HS-5 (cell line): ENCODE data around the gene MAN1C1.
"Not testable (repeated sequence)": the region's sequence is repeated elsewhere in the genome, so short reads cannot be mapped to it uniquely, and the experiment has no call there.

ENCODE experiments used
- DNase-seq: peaks from one replicate; pipeline ENCODE4 v3.0.0-alpha.2; 2012; ENCODE audit warnings: low read depth

Gene MAN1C1

DNA sequence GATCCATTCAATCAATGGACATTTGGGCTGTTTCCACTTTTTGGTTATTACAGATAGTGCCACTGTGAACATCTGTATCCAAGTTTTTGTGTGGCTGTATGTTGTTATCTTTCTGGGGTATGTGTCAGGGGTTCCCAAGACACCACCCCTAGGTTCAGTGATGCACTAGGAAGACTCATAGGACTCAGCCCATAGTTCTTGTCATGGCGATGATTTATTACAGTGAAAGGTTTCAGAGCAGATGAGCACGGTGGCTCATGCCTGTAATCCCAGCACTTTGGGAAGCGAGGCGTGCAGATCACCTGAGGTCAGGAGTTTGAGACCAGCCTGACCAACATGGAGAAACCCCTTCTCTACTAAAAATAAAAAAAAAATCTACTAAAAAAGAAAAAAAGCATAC lies 64.1 kb downstream of the MAN1C1 start:
- DNase-seq: no peak

DNA sequence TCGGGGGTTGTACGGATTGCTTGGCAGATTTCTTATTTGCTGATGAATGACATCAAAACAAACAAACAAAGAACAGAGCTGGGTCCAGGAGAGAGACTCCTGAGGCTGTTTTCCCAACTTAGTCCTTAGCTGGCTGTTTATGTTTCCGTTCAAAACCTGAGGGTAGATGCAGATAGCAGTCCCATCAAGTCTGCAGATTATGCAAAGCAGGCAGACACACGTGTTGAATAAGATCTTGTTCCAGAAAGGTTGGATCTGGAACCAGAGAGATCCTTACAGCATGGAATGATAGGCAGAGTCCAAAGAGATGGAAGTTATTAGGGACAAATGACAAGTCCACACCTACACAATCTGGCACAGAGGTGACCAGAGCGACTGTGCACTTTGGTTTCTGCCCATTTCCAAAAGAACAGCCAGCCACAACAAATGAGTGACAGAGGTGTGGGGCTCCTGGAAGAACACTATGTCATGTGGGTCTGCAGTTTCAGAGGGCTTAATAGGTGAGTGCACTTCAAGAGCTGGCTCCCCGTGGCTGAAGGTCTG lies 65.5 kb downstream of the MAN1C1 start:
- no peak for DNase-seq

DNA sequence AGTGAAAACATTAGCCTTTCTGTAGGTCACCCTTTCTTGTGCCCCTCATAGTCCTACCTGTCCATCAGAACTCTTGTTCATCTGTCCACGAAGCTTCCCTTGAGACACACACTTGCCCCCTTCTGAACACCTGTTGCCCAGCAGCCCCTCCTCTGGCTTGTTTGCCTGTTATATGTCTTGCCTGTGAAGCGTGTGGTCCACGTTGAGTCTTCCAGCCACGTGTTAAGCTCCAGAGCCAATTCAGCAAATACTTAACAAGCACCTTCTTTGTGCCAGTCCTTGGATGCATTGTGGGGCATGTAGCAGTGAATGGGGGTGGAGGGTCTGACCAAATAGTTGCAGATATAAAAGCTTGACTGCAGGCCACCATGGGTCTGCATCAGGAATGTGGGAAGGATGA lies 66.6 kb downstream of the MAN1C1 start:
- no peak for DNase-seq

DNA sequence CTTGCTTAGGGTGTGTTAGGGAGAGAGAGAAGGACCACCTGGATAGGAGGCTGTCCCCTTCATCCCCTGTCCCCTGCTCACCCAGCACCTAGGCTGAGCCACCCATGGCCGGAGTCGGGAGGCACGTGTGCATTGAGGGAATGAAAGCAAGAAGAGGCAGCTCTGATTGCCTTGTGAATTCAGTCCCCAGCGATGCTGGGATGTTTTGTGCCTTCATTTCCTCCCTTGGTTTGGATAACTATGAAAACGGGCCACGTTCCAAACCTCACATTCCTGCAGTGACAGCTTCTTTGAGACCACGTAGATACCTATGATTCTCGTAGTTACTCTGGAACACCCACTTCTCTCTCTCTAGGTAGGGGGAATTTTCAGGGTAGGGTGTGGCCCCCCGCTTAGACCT lies 67.1 kb downstream of the MAN1C1 start:
- no peak for DNase-seq

DNA sequence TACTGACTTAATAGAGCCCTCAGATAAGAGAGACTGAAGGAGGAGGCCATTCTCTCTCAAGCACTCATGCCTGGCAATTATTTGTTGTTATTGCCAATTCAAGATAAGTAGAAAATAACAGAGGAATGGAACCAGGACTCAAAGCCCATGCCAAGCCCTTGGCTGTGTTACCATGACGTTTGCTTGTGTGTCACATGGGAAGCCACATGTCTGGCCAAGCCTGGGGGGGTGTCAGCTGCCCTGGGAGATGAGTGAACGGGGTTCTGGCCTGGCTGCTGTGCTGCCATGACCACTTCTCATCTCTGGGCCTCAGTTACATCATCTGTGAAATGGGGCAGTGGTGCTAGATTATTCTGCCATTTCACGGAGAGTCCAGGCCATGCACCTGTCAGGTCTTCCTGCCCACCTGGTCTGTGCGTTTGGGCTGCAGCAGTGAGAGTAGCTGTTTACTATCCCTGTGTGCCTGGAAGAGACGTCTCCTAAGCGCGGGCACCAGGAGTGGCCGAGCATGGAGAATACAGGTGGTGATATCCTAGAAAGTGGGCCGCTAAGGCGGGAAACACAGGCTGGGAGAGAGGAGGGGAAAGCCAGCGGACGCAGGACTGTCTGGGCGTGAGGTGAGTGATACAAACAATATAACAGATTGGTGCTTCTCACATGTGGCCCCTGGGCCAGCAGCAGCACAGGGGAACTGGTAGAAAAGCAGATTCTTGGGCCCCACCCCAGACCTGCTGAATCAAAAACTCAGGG lies 67.8 kb downstream of the MAN1C1 start:
- no peak for DNase-seq

DNA sequence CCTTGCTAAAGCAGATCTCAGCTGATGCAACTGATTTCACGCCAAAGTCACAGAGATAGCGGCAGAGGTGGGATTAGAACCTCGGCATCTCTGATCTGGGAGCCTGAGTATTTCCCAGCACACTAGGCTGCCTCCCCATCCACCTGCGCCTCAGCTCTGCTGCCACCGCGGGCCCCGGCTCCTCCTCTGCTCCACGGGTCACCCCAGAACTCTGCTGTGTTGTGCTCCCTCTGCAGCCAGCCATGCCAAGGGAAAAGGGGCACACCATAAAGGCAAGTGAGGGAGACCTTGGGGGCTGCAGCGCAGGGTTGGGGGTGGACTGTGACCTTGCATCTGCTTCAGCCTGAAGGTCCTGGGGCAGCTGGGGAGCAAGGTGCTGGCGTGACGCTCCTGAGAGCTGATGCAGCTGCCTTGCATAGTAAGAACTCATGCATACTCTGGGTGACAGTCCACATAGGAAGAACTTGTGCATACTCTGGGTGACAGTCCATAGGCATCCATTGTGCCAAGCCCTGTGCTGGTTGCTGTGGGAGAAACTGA lies 68.7 kb downstream of the MAN1C1 start:
- DNase-seq: no peak

DNA sequence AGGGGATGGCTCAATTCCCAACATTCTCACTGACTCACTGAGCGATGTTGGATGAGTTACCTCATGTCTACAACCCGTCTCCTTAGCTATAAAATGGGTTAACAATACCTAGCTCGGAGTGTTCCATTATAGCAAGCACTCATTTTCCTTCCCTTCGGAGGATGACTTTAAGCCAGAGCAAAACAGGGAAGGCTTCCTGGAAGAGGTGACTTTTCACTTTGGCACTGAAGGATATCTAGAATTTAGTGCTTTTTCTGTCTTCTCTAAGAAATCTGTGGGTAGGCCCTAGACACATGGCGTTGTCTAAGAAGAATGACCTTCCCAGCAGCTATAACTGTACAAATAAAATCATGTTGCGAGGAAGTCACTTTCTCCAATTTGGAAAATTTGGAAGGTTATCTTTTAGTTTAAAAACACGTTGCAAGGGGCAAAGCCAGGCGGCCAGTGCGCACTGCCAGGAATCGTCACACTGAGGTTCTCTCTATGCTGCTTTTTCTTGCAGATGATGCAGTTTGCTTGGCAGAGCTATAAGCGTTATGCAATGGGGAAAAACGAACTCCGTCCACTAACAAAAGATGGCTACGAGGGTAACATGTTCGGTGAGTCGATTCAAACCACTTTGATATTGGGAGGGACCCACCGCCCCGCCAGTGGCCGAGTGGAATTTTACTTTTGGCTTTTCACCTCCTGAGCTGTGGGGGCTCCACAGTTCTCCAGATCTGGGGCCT lies 69.5 kb downstream of the MAN1C1 start:
- DNase-seq: no peak

DNA sequence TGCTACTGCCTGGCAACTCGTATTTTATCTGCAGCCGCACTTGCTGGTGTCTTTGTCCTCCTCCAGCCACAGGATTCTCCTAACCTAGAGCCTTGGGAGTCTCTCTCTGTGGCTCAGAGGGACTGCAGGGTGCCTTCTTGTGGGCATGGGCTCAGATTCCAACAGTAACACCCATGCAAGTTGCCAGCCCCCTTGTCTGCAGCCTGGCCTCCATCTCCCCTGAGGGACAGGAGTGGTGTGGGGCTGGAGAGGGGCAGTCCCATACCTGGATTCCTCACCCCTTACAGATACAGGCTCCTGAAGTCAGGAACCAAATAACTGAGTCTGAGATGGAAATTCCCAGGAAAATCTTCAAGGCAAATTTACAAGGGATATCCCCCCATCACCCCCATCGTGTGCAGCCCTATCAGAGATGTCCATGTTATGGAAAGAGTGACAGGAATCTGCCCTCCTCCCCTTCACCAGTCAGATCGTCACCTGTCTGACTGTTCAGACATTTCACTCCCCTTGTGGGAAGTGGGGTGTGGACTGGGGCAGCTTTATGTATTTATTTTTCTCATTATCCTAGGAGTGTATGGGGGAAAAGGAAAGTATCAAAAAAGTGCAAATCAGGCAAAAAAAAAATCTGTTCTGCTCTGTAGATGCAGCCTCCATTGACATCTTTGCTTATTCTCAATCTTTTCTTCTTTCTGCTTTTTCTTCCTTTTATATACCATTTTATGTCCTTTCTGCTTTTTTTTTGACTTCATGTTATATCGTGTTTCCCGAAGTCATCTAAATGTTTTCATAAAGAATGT lies 70.8 kb downstream of the MAN1C1 start:
- no peak for DNase-seq

DNA sequence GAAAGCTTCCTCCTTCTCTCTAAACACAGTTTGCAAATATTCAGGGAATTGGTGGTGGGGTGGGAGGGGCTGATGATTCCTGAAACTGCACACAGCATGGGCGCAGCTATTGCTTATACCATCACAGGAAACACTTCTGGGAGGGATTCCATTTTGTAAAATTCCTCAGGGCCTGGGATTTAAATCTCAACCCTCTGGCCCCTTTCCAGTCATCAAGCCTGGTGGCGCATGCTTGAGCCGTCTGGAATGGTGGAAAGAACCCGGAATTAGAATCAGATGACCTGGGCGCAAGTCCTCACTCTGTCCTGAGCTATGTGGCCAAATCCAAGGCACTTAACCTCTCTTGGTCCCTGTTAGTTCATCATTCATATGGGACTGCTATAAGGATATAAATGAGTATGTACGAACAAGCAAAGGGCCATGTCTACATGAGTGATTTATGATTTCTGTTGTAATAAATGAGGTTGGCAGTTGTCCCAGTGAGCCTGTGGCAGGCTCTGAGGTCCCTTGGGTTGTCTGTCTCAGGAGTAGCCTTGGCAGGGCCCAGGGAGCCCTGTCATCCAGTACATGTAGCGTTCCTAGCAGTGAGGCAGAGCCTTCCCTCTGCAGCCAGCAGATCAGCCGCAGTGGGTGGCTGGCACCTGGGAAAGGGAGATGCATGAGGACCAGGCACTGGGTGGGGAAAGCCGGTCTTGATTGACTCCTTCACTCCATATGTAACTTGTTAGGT lies 72.0 kb downstream of the MAN1C1 start:
- no peak for DNase-seq

DNA sequence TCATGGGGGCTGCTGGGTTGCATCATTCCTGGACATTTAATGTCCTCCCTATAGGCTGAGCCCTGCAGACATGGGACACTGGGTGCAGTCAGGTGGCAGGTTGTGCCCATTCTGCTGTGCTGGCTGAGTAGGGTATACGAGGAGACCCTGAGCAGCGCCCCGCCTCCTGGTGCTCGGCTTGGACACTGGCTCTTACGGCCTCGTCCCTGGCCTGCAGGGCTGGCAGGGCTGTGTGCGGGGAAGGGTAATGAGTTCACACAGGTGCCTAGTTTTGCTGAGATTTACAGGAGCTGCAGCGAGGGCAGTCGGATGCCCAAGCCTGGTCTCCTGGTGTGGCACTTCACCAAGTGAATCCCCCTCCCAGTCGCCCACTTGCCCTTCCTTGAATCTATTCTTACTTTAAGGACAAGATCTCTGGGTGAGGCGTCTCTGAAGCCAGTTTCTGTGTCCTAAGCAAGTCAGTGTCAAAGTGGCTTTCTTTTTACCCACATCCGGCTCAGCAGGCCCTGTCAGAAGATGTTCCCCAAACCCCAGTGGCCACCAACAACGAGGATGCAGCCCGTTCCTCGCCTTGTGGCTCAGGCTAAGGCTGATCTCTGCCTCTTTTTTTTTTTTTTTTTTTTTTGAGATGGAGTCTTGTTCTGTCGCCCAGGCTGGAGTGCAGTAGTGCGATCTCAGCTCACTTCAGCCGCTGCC lies 73.2 kb downstream of the MAN1C1 start:
- DNase-seq: no peak

DNA sequence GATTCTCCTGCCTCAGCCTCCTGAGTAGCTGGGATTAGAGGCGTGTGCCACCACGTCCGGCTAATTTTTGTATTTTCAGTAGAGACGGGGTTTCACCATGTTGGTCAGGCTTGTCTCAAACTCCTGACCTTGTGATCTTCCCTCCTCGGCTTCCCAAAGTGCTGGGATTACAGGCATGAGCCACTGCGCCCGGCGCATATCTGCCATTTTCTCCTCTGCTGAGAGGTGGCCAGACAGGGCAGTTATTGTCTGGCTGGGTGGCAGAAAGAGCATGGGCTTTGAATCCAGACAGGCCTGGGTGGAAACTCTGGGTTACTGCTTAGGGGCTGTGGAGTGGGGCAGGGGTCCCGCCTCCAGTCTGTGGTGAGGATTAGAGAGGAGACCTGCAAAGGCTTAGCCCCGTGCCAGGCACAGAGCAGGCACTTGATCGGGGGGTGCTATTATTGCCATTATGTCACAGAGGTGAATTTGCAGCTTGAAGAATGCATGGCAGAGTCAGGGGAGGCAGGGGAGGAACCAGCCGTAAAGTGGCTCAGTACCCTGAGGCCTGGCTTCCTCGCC lies 73.9 kb downstream of the MAN1C1 start:
- DNase-seq: no peak

DNA sequence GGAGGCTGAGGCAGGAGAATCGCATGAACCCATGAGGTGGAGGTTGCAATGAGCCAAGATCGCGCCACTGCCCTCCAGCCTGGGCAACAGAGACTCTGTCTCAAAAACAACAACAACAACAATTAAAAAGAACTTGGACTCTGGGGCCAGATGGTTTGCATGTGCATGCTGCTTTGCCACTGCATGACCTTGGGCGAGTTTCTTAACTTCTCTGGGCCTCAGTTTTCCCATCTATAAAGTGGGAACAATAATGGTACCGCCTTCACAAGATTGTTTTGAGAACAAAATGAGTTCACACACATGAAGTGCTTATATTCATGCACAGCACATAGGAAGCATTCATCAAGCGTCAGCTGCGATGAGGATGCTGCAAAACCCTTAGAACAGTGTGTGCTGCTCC lies 74.6 kb downstream of the MAN1C1 start:
- DNase-seq: no peak

DNA sequence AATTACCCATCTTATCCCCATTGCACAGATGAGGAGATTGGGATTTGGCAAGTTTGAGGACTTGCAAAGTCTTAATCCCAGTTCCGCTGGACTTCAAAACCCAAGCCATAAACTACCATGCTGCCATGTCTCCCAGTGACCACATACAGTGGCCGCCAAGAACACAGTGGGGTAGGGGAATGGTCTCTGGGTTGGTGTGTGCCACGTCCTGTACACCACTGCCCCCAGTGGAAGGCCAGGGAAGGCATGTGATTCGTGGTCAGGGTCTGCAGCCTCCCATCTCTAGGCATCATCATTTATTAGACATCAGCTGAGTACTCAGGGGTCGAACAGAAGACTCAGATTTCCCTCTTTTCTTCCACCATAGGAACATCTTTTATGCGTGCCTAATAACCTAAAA lies 76.0 kb downstream of the MAN1C1 start:
- no peak for DNase-seq

DNA sequence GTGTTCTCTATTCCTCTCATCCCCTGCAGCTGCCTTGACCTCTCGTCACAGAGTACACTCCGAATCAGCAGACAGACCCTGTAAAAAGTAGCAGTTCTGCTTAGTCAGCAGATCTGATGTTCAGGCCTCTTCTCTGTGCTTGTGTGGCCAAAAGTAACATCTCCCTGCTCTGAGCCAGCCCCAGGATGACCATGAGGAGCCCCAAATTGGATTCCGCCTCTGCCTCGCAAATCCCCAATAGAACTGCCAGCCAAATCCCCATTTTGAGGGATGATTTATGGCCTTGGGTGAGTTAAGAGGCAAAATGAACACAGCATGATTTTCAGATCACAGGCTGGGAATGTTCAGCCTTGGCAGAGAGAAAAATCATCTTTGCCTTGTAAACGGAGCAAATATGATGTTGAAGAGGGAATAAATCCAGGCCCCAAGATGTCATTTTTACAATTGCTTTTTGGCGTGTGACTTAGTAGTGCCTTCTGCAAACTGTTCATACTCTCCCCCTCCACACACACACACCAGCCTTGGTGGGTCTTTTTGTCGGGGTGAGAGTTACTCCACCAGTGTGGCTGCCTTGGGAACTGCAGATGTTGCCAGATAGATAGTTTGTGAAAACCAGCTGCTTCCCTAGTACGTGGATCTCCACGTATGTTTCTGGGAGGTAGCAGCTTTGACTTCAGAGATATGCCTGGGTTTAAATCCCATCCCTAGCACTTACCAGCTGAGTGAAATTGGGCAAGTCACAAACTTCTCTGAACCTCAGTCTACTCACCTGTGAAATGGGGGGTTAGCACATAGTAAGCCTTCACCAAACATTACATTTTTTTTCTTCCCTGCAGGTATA lies 77.8 kb downstream of the MAN1C1 start:
- DNase-seq: no peak

DNA sequence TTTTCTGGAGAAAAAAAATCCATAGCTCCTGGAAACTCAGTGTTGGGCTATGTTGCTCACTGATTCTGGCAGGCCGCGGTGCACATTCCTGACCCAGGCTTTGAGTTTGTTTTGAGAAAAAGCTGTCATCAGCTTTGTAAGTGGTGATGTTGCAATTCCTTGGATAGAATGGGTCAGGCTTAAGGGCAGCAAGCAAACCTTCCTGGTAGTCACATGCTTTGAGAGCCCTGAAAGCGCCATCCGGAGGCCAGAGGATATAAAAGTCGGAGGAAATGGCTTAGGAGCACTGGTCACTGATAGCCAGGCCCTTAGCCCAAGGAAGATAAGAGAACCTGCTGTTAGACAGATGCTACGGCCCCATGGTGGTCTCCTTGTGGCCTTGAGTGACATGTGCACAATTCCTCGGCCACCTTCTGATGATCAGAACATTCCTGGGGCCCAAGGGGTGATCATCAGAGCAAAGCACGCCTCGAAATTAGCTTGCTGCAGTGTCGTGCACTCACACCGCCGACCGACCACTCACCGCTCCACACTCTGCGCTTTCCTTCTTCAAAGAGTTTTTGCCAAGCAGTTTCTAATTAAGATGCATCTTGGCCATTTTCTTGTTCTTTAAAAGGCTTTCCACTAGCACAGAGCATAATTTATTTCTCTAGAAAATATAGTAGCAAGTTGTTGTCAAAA lies 78.6 kb downstream of the MAN1C1 start:
- peak; percentile 89 for DNase-seq

DNA sequence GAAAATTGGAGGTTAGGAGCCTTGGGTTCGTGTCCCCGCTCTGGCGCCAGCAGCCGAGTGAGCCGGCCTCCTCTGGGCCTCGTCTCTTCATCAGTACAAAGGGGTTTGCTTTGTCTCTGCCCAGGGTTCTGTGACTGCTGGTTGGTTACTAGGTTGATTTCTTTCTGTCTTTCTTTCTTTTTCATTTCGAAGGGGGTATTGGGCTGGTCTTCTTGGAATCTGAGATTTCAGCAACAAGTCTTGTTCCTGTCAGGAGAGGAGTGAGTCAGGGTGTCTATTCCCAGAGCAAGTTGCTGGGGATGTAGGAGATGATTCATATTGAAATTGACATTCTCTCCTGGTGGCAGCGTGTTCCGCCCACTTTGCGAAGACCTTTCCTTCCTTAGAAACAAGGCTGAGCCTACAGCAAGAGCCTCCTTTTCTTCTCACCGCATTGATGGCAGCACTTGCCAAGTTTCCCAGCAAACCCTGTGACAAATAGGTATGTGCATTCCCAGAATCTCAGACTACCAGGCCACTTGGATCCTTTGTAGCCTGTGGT lies 79.2 kb downstream of the MAN1C1 start:
- peak; percentile 84 for DNase-seq

DNA sequence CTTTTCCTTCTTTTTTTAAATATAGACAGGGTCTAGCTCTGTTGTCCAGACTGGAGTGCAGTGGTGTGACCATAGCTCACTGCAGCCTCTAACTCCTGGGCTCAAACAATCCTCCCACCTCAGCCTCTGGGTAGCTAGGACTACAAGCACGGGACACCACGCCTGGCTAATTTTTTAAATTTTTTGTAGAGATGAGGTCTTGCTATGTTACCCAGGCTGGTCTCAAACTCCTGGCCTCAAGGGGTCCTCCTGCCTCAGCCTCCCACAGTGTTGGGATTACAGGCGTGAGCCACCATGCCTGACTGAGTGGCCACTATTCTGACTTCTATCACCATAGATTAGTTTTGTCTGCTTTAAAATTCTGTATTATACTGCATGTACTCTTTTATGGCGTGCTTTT lies 80.1 kb downstream of the MAN1C1 start:
- not testable (repeated sequence) for DNase-seq

DNA sequence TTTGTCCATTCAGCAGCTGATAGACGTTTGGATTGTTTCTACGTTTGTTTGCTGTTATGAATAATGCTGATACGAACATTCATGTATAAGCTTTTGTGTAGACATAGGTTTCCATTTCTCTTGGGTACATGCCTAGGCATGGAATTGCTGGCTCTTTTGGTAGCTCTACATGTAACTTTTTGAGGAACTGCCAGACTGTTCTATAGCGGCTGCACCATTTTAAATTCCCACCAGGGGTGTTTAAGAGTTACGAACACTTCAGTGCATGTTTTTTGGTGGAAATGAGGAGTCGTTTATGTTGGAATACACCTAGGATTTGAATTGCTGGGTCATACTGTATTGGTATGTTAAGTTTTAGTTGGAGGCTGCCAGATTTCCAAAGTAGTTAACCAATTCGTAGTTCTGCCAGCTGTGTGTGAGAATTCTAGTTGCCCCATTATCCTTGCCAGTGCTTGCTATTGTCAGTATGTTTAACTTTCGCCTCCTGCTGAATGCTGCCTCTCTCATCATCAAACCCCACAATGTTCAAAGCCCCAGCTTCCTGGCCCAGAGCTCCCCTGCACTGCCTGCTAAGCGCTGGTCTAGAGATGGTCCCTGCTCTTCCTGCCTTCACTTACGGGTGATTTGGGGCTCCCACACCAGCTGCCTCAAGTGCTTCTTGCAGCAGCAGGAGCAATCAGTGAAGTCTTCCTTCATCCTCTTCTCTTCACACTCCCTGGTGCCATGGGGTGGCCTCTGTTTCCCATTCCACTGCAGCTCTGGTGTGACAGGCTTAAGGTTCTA lies 81.0 kb downstream of the MAN1C1 start:
- no peak for DNase-seq
